AG20443 (cell line): Measurements from ENCODE around the gene ZFYVE9.

ENCODE experiments used
- DNase-seq: peaks from one replicate; pipeline ENCODE4 v3.0.0; 2012; ENCODE audit warnings: low spot score, mixed read lengths

The ZFYVE9 gene

GRCh38 chr1:52240592-52241210, 98.8 kb downstream of the ZFYVE9 start:
- DNase-seq, result no peak

- DNase-seq, result no peak
Measured at GRCh38 chr1:52243221-52243987, 101.5 kb downstream of the ZFYVE9 start.

GRCh38 chr1:52249831-52250230, 107.9 kb downstream of the ZFYVE9 start:
- DNase-seq, result no peak

- DNase-seq, result no peak
Measured at GRCh38 chr1:52253421-52253820, 111.5 kb downstream of the ZFYVE9 start.

GRCh38 chr1:52259886-52260285, 118.0 kb downstream of the ZFYVE9 start:
- DNase-seq, result no peak

GRCh38 chr1:52263153-52263910, 121.4 kb downstream of the ZFYVE9 start:
- no peak for DNase-seq

- peak; percentile 13 for DNase-seq
Measured at GRCh38 chr1:52264530-52265115, 122.7 kb downstream of the ZFYVE9 start.

- DNase-seq, result no peak
Measured at GRCh38 chr1:52266507-52266906, 124.6 kb downstream of the ZFYVE9 start.

GRCh38 chr1:52268372-52268771, 126.5 kb downstream of the ZFYVE9 start:
- DNase-seq, result peak; percentile 9

GRCh38 chr1:52281518-52281917, 139.6 kb downstream of the ZFYVE9 start:
- DNase-seq, result no peak

GRCh38 chr1:52288286-52288685, 146.4 kb downstream of the ZFYVE9 start:
- DNase-seq, result peak; percentile 18

GRCh38 chr1:52294580-52294979, 152.7 kb downstream of the ZFYVE9 start:
- DNase-seq, result peak; percentile 13

- DNase-seq, result peak; percentile 75
Measured at GRCh38 chr1:52296345-52296744, 154.5 kb downstream of the ZFYVE9 start.

GRCh38 chr1:52305417-52306226, 163.7 kb downstream of the ZFYVE9 start:
- DNase-seq, result no peak

- DNase-seq, result no peak
Measured at GRCh38 chr1:52306227-52307006, 164.5 kb downstream of the ZFYVE9 start.

- DNase-seq, result no peak
Measured at GRCh38 chr1:52321061-52321460, 179.2 kb downstream of the ZFYVE9 start.

GRCh38 chr1:52323731-52324130, 181.8 kb downstream of the ZFYVE9 start:
- DNase-seq, result no peak

- no peak for DNase-seq
Measured at GRCh38 chr1:52325786-52326185, 183.9 kb downstream of the ZFYVE9 start.

GRCh38 chr1:52328615-52329014, 186.7 kb downstream of the ZFYVE9 start:
- no peak for DNase-seq

GRCh38 chr1:52332411-52332810, 190.5 kb downstream of the ZFYVE9 start:
- no peak for DNase-seq
